Upper lobe of left lung (tissue), 4 donors: Measurements from ENCODE around the gene AADACL2.

Experiments used
- POLR2A ChIP-seq, 4 donors: fragments of 450-650 bp; IDR thresholded peaks; one replicate each; pipeline ENCODE4 v1.5.1; 2016 to 2017; ENCODE audit warnings: antibody characterized with exemption in 4 of 4, mild to moderate bottlenecking in 2 of 4
- POLR2AphosphoS5 ChIP-seq, 2 donors: sonication (generic); formaldehyde crosslinking; IDR thresholded peaks; one replicate each; pipeline ENCODE4 v1.5.1; 2017; ENCODE audit warnings: antibody characterized with exemption in 2 of 2
- TF ChIP-seq, protein P1 (sequence below), 6 experiments: fragments of 450-650 bp in 4 of 6; fragments of 200-600 bp in 2 of 6; sonication (generic) in 2 of 6; IDR thresholded peaks; one replicate each; pipeline ENCODE4 v1.5.1; 2016 to 2019; ENCODE audit warnings: antibody characterized with exemption in 6 of 6

GRCh38 chr3:151774235-151774634 is 40.5 kb downstream of the AADACL2 start:
- TF ChIP-seq, protein P1, sequence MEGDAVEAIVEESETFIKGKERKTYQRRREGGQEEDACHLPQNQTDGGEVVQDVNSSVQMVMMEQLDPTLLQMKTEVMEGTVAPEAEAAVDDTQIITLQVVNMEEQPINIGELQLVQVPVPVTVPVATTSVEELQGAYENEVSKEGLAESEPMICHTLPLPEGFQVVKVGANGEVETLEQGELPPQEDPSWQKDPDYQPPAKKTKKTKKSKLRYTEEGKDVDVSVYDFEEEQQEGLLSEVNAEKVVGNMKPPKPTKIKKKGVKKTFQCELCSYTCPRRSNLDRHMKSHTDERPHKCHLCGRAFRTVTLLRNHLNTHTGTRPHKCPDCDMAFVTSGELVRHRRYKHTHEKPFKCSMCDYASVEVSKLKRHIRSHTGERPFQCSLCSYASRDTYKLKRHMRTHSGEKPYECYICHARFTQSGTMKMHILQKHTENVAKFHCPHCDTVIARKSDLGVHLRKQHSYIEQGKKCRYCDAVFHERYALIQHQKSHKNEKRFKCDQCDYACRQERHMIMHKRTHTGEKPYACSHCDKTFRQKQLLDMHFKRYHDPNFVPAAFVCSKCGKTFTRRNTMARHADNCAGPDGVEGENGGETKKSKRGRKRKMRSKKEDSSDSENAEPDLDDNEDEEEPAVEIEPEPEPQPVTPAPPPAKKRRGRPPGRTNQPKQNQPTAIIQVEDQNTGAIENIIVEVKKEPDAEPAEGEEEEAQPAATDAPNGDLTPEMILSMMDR (IDR thresholded peaks at IDR 0.05) = no peak
- TF ChIP-seq POLR2AphosphoS5 (IDR thresholded peaks at IDR 0.05) (no peak), POLR2A (IDR thresholded peaks at IDR 0.05) (no peak)
